ENCODE results near the gene PIMREG. TPM values are rescaled to one million over a fixed set of nuclear protein-coding genes. Genes with fewer than 3 reads are reported as not detected.
A peak's percentile ranks its signal among the peaks of the same experiment; 100 is the strongest.

The PIMREG gene
- total and polyA plus RNA-seq, 3 donors from 2014 or later = 0.73 to 1.8 (median 1.3) TPM

DNA sequence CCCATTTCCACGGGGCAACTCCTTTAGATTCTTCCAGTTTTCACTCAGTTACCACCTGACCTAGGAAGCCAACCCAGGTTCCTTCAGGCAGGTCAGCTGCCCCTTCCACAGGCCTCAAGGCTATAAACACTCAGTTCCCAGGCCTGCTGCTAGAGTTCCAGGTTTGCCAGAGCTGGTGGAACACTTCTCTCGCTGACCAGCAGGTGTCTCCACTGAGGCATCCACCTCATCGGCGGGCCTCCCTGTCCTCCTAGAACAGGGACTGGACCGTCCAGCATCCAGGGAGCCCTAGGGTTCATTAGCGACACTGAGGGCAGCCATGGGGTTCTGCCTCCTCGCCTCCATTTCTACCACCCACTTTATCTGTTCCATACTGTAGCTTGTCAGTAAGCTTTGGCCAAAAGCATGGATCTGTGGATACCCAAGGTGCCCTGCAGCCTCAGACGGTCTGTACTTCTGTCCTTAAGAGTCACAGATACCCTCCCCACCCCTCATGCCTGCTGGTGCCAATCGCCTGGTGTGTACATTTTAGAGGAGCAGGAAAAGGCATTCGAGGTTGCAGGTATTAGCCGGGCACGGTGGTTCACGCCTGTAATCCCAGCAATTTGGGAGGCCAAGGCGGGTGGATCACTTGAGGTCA, 29.0 kb downstream of the PIMREG start:
- 49 to 60% methylated on average over 14 of the region's 14 CpGs for WGBS, 2 donors
- intact Hi-C loops (cut with DNase I; ENCODE audit: low total_unique reads) = no loop called here
- H3K4me3 ChIP-seq = no peak overlapping the region
- no peaks in the 10 kb centered on the region for H3K36me3 ChIP-seq (ENCODE audit: low read depth, missing control alignments)
- no peak overlapping the region for H3K27ac ChIP-seq
- peaks cover 4% of the 10 kb centered on the region for H3K4me1 ChIP-seq
- no peaks in the 10 kb centered on the region for H3K27me3 ChIP-seq
- TF ChIP-seq, protein P1, sequence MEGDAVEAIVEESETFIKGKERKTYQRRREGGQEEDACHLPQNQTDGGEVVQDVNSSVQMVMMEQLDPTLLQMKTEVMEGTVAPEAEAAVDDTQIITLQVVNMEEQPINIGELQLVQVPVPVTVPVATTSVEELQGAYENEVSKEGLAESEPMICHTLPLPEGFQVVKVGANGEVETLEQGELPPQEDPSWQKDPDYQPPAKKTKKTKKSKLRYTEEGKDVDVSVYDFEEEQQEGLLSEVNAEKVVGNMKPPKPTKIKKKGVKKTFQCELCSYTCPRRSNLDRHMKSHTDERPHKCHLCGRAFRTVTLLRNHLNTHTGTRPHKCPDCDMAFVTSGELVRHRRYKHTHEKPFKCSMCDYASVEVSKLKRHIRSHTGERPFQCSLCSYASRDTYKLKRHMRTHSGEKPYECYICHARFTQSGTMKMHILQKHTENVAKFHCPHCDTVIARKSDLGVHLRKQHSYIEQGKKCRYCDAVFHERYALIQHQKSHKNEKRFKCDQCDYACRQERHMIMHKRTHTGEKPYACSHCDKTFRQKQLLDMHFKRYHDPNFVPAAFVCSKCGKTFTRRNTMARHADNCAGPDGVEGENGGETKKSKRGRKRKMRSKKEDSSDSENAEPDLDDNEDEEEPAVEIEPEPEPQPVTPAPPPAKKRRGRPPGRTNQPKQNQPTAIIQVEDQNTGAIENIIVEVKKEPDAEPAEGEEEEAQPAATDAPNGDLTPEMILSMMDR (IDR thresholded peaks at IDR 0.05) = peak; percentile 88 to 95 (median 89)
- TF ChIP-seq POLR2A (IDR thresholded peaks at IDR 0.05) = no peak
- DNase-seq = peak; percentile 91
- H3K9me3 ChIP-seq = no peaks in the 10 kb centered on the region

DNA sequence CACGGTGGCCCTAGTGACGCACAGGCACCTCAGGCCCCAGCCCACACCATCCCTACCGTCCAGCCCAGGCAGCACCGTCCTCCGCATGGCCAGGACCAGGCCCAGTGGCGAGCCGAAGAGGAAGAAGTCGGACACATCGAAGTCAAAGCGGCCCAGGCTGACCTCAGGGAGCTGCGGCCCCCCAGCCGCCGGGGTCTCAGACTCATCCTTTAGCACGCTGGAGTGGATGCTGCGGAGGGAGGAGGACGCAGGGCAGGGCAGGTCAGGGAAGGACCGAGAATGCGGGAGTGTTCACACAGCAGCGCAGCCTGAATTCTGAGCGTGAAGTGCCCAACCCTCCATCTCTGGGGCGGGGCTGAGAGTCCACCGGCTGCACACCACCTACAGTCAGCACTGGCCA, 30.1 kb downstream of the PIMREG start:
- WGBS, 2 donors = 89 to 90% methylated on average over 16 to 22 of the region's 22 CpGs
- Histone ChIP-seq H3K27ac (no peak overlapping the region), H3K4me3 (no peak overlapping the region), H3K9me3 (no peaks in the 10 kb centered on the region), H3K4me1 (peaks cover 4% of the 10 kb centered on the region), H3K36me3 (ENCODE audit: low read depth, missing control alignments) (no peaks in the 10 kb centered on the region), H3K27me3 (no peaks in the 10 kb centered on the region)
- TF ChIP-seq, protein P1 (IDR thresholded peaks at IDR 0.05) = no peak
- no peak for TF ChIP-seq POLR2A (IDR thresholded peaks at IDR 0.05)
- DNase-seq = no peak
- intact Hi-C loops (cut with DNase I; ENCODE audit: low total_unique reads) = no loop called here

DNA sequence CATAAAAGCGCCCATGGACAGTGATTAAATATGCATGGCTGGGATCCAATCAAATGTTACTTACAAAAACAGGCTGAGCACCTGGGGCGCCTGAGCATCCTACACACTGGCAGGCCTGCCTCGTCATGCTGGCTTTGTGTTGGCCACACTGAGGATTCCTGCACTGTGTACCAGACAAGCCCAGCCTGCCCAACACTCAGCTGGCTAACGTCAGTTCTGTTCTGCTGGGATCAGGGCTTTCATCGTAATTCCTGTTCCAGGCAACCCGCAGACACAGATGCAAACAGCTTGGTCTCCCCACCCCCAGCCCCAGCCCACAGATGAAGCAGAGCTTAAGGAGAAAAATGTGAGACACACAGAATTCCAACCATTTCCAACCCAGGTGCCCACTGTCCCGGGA, 30.7 kb downstream of the PIMREG start:
- no peak overlapping the region for H3K4me3 ChIP-seq
- no peaks in the 10 kb centered on the region for H3K9me3 ChIP-seq
- DNase-seq = no peak
- H3K27me3 ChIP-seq = no peaks in the 10 kb centered on the region
- intact Hi-C loops (cut with DNase I; ENCODE audit: low total_unique reads) = no loop called here
- WGBS, 2 donors = 73 to 84% methylated on average over 7 of the region's 7 CpGs
- TF ChIP-seq POLR2A (IDR thresholded peaks at IDR 0.05) = no peak
- TF ChIP-seq, protein P1 (IDR thresholded peaks at IDR 0.05) = no peak
- H3K36me3 ChIP-seq (ENCODE audit: low read depth, missing control alignments) = no peaks in the 10 kb centered on the region
- peaks cover 4% of the 10 kb centered on the region for H3K4me1 ChIP-seq
- no peak overlapping the region for H3K27ac ChIP-seq

DNA sequence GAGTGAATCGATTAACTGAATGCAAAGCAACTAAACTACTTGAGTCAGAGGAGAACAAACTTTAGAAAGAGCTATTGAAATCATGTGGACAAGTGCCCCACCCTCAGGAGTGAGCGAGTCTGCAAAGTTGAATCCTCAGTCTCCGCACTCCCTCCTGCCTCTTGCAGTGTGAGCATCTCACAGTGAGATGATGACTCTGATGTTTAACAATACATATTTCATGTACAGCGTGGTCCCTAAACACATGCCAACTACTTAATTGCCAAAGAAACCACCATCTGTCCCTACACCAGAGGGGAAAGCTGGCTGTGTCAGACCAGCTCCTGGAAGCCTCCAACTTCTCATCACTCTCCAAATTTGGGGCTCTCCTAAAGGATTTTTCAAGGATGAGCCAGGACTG, 31.2 kb downstream of the PIMREG start:
- intact Hi-C loops (cut with DNase I; ENCODE audit: low total_unique reads) = no loop called here
- TF ChIP-seq, protein P1 (IDR thresholded peaks at IDR 0.05) = no peak
- TF ChIP-seq POLR2A (IDR thresholded peaks at IDR 0.05) = no peak
- no peaks in the 10 kb centered on the region for H3K36me3 ChIP-seq (ENCODE audit: low read depth, missing control alignments)
- no peaks in the 10 kb centered on the region for H3K9me3 ChIP-seq
- no peak for DNase-seq
- H3K4me1 ChIP-seq = peaks cover 4% of the 10 kb centered on the region
- no peak overlapping the region for H3K4me3 ChIP-seq
- 78 to 80% methylated on average over 4 of the region's 4 CpGs for WGBS, 2 donors
- H3K27me3 ChIP-seq = no peaks in the 10 kb centered on the region
- no peak overlapping the region for H3K27ac ChIP-seq
